GM23248 (cell line): ENCODE measurements around the gene WDR93. TPM values are rescaled to one million over a fixed set of nuclear protein-coding genes. Genes with fewer than 3 reads are reported as not detected.
A peak's percentile ranks its signal among the peaks of the same experiment; 100 is the strongest.

ENCODE experiments used
- DNase-seq: peaks from one replicate; pipeline ENCODE4 v3.0.0-alpha.2; 2015
- H2AFZ ChIP-seq: fragments of 200-600 bp; sonication (generic); 2 replicates; pipeline ENCODE4 v1.6.1; 2016; ENCODE audit warnings: antibody characterized with exemption
- H3F3A ChIP-seq: fragments of 200-600 bp; sonication (generic); 2 replicates; pipeline ENCODE4 v1.6.1; 2016; ENCODE audit warnings: mild to moderate bottlenecking, antibody characterized with exemption, mixed run types; ENCODE audit not compliant: insufficient read depth
- H3K27ac ChIP-seq: fragments of 200-600 bp; sonication (generic); 2 replicates; pipeline ENCODE4 v1.5.1; 2016; ENCODE audit warnings: mild to moderate bottlenecking
- H3K27me3 ChIP-seq: fragments of 200-600 bp; sonication (generic); replicated peaks from 2 replicates; pipeline ENCODE4 v1.6.1; 2016; ENCODE audit warnings: mild to moderate bottlenecking; ENCODE audit not compliant: insufficient read depth
- H3K36me3 ChIP-seq: fragments of 200-600 bp; sonication (generic); 2 replicates; pipeline ENCODE4 v1.6.1; 2016; ENCODE audit warnings: low read depth, mild to moderate bottlenecking
- H3K4me1 ChIP-seq: fragments of 200-600 bp; sonication (generic); 2 replicates; pipeline ENCODE4 v1.6.1; 2016; ENCODE audit warnings: mild to moderate bottlenecking; ENCODE audit not compliant: insufficient read depth
- H3K4me2 ChIP-seq: fragments of 200-600 bp; sonication (generic); one replicate; pipeline ENCODE4 v1.6.1; 2016; ENCODE audit warnings: mild to moderate bottlenecking; ENCODE audit not compliant: unreplicated experiment
- H3K4me3 ChIP-seq: fragments of 200-600 bp; sonication (generic); 2 replicates; pipeline ENCODE4 v1.5.1; 2016; ENCODE audit warnings: mild to moderate bottlenecking
- H3K79me2 ChIP-seq: fragments of 200-600 bp; sonication (generic); 2 replicates; pipeline ENCODE4 v1.6.1; 2016; ENCODE audit warnings: mild to moderate bottlenecking; ENCODE audit not compliant: insufficient read depth
- H3K9ac ChIP-seq: fragments of 200-600 bp; sonication (generic); 2 replicates; pipeline ENCODE4 v1.6.1; 2016; ENCODE audit warnings: mild to moderate bottlenecking
- H3K9me2 ChIP-seq: fragments of 200-600 bp; sonication (generic); 2 replicates; pipeline ENCODE4 v1.6.1; 2016; ENCODE audit warnings: mixed run types, mild to moderate bottlenecking, moderate library complexity; ENCODE audit not compliant: insufficient read depth
- H3K9me3 ChIP-seq: fragments of 200-600 bp; sonication (generic); one replicate; pipeline ENCODE4 v1.6.1; 2017; ENCODE audit warnings: low read depth
- H4K20me1 ChIP-seq: fragments of 200-600 bp; sonication (generic); 2 replicates; pipeline ENCODE4 v1.6.0; 2016; ENCODE audit not compliant: insufficient read depth
- EZH2 ChIP-seq: fragments of 200-600 bp; sonication (generic); IDR thresholded peaks from 2 replicates; pipeline ENCODE4 v1.6.1; 2018; ENCODE audit warnings: antibody characterized with exemption, mild to moderate bottlenecking; ENCODE audit not compliant: insufficient read depth, poor library complexity, severe bottlenecking
- EZH2phosphoT487 ChIP-seq: fragments of 200-600 bp; sonication (generic); IDR thresholded peaks from 2 replicates; pipeline ENCODE4 v1.6.1; 2018; ENCODE audit warnings: antibody characterized with exemption, moderate library complexity, mild to moderate bottlenecking, low read depth; ENCODE audit not compliant: insufficient read depth
- WGBS, 2 experiments: methylation state at CpG; one replicate each; pipeline ENCODE4 v1.1.6; 2015 to 2017; ENCODE audit warnings: low lambda C conversion rate in 2 of 2, low coverage in 1 of 2; ENCODE audit errors: missing lambda C conversion rate in 2 of 2; 5-methylcytosine and 5-hydroxymethylcytosine counted together
- in situ Hi-C: fragments of 300-500 bp; cut with MboI; formaldehyde crosslinking; loops from 2 replicates; pipeline ENCODE4 v1.15.0; 2020
- polyA plus RNA-seq: library from polyadenylated mRNA; unstranded; fragments of >200 nt; fragmentation: Nextera tagmentation; extraction: Ambion mirVana; gene quantifications from 2 replicates; pipeline ENCODE4 v1.2.1, GENCODE V29; 2016
- total RNA-seq: library from RNA; depleted of rRNA; stranded (reverse); fragments of >200 nt; shearing (Covaris generic); gene quantifications from 2 replicates; pipeline ENCODE4 v1.2.3, GENCODE V29; 2014

Gene WDR93
- total and polyA plus RNA-seq, 2 experiments from 2014 or later: 0.10 TPM; not detected in 1

- DNase-seq: no peak
- in situ Hi-C loops: no loop called here
- H3K36me3 ChIP-seq: no peaks in the 10 kb centered on the region
- no peaks in the 10 kb centered on the region for H3K9me2 ChIP-seq
- 59 to 76% methylated on average over 1 of the region's 1 CpG for WGBS, 2 experiments
- H3K27me3 ChIP-seq: peaks cover 10% of the 10 kb centered on the region; the same call in 1 of the 2 replicates
- H3K27ac ChIP-seq: no peak overlapping the region
- H4K20me1 ChIP-seq: no peaks in the 10 kb centered on the region
- H3F3A ChIP-seq: no peaks in the 10 kb centered on the region
- H3K4me1 ChIP-seq: no peaks in the 10 kb centered on the region
- no peak overlapping the region for H3K4me2 ChIP-seq
- TF ChIP-seq EZH2: no peak
- TF ChIP-seq EZH2phosphoT487: no peak
- no peaks in the 10 kb centered on the region for H3K9me3 ChIP-seq
- H3K4me3 ChIP-seq: no peak overlapping the region
- no peak overlapping the region for H2AFZ ChIP-seq
- H3K9ac ChIP-seq: no peak overlapping the region
- H3K79me2 ChIP-seq: no peaks in the 10 kb centered on the region
Measured at GRCh38 chr15:89725064-89725463, 34.5 kb downstream of the WDR93 start.

GRCh38 chr15:89728254-89728653 lies 37.6 kb downstream of the WDR93 start:
- H3K27ac ChIP-seq: no peak overlapping the region
- no peaks in the 10 kb centered on the region for H3F3A ChIP-seq
- peak; percentile 42 for DNase-seq
- in situ Hi-C loops: no loop called here
- 18 to 29% methylated on average over 2 of the region's 2 CpGs for WGBS, 2 experiments
- TF ChIP-seq EZH2 (no peak), EZH2phosphoT487 (no peak)
- no peaks in the 10 kb centered on the region for H3K79me2 ChIP-seq
- no peak overlapping the region for H3K4me3 ChIP-seq
- peaks cover 11% of the 10 kb centered on the region for H3K27me3 ChIP-seq
- H4K20me1 ChIP-seq: no peaks in the 10 kb centered on the region
- no peak overlapping the region for H3K4me2 ChIP-seq
- 0 out of 2 replicates have a peak overlapping the region, but pooled peaks have one; percentile 29 for H2AFZ ChIP-seq
- no peaks in the 10 kb centered on the region for H3K4me1 ChIP-seq
- no peak overlapping the region for H3K9ac ChIP-seq
- no peaks in the 10 kb centered on the region for H3K9me2 ChIP-seq
- H3K9me3 ChIP-seq: no peaks in the 10 kb centered on the region
- H3K36me3 ChIP-seq: no peaks in the 10 kb centered on the region

- Histone ChIP-seq H3K4me3 (no peak overlapping the region), H3F3A (no peaks in the 10 kb centered on the region), H4K20me1 (no peaks in the 10 kb centered on the region), H3K4me2 (no peak overlapping the region), H3K4me1 (no peaks in the 10 kb centered on the region), H3K27me3 (peaks cover 28% of the 10 kb centered on the region), H3K9me3 (no peaks in the 10 kb centered on the region), H2AFZ (no peak overlapping the region), H3K36me3 (no peaks in the 10 kb centered on the region), H3K79me2 (no peaks in the 10 kb centered on the region), H3K9me2 (no peaks in the 10 kb centered on the region), H3K9ac (no peak overlapping the region), H3K27ac (no peak overlapping the region)
- DNase-seq: no peak
- TF ChIP-seq EZH2 (no peak), EZH2phosphoT487 (no peak)
- in situ Hi-C loops: no loop called here
- 60 to 72% methylated on average over 5 of the region's 5 CpGs for whole genome bisulfite sequencing, 2 experiments
Measured at GRCh38 chr15:89731275-89731674, 40.7 kb downstream of the WDR93 start.

- DNase-seq: no peak
- Histone ChIP-seq H3K9me2 (no peaks in the 10 kb centered on the region), H3K27me3 (peaks cover 28% of the 10 kb centered on the region), H3F3A (no peaks in the 10 kb centered on the region), H4K20me1 (no peaks in the 10 kb centered on the region), H3K4me2 (no peak overlapping the region), H3K9me3 (no peaks in the 10 kb centered on the region), H3K4me1 (no peaks in the 10 kb centered on the region), H2AFZ (no peak overlapping the region), H3K27ac (no peak overlapping the region), H3K79me2 (no peaks in the 10 kb centered on the region), H3K36me3 (no peaks in the 10 kb centered on the region), H3K9ac (no peak overlapping the region), H3K4me3 (no peak overlapping the region)
- in situ Hi-C loops: no loop called here
- TF ChIP-seq EZH2: no peak
- no peak for TF ChIP-seq EZH2phosphoT487
- WGBS, 2 experiments: 45 to 47% methylated on average over 8 of the region's 8 CpGs
Measured at GRCh38 chr15:89732451-89733172, 42.0 kb downstream of the WDR93 start.

GRCh38 chr15:89735773-89736172 lies 45.2 kb downstream of the WDR93 start:
- 53 to 58% methylated on average over 4 of the region's 4 CpGs for WGBS, 2 experiments
- H3F3A ChIP-seq: no peaks in the 10 kb centered on the region
- no peaks in the 10 kb centered on the region for H3K79me2 ChIP-seq
- H3K36me3 ChIP-seq: no peaks in the 10 kb centered on the region
- H3K27me3 ChIP-seq: peaks cover 28% of the 10 kb centered on the region
- DNase-seq: no peak
- TF ChIP-seq EZH2: no peak
- TF ChIP-seq EZH2phosphoT487: no peak
- no peak overlapping the region for H3K9ac ChIP-seq
- no peak overlapping the region for H2AFZ ChIP-seq
- no peak overlapping the region for H3K27ac ChIP-seq
- H3K9me2 ChIP-seq: no peaks in the 10 kb centered on the region
- H3K4me2 ChIP-seq: no peak overlapping the region
- no peaks in the 10 kb centered on the region for H3K4me1 ChIP-seq
- no peaks in the 10 kb centered on the region for H4K20me1 ChIP-seq
- in situ Hi-C loops: no loop called here
- H3K9me3 ChIP-seq: no peaks in the 10 kb centered on the region
- H3K4me3 ChIP-seq: no peak overlapping the region
